Stimulated activated CD4-positive, alpha-beta T cell treated with anti-CD3 and anti-CD28 coated beads, Interleukin-2, amount 100 ng/mL, for 4 hours (primary cell): ENCODE results near the gene PNP.
"Not testable (repeated sequence)": the region's sequence is repeated elsewhere in the genome, so short reads cannot be mapped to it uniquely, and the experiment has no call there.

Experiments used
- DNase-seq: peaks from one replicate; pipeline ENCODE4 v3.0.0-alpha.2; 2020; ENCODE audit warnings: low read depth

The PNP gene

GRCh38 chr14:20492486-20492885, 23.3 kb downstream of the PNP start:
- no peak for DNase-seq

DNA sequence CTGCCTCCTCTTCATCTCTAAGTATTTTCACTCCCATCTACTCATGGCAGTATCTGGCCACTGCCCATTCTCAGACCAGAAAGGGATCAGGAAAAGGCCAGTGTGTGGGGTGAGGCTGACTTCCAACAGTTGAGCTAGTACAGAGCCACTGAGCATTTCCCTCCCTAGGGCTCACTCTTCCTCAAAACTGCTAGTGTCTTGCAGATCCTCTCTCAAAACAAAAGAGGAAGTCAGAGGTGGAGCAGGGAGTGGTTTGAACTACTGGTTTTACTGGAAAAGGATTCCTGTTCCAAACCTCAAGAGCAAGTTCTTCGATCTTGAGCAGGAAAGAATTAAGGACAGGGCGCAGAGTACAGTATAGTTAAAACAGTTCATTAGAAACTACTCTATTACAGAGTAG, 24.4 kb downstream of the PNP start:
- DNase-seq, result no peak

DNA sequence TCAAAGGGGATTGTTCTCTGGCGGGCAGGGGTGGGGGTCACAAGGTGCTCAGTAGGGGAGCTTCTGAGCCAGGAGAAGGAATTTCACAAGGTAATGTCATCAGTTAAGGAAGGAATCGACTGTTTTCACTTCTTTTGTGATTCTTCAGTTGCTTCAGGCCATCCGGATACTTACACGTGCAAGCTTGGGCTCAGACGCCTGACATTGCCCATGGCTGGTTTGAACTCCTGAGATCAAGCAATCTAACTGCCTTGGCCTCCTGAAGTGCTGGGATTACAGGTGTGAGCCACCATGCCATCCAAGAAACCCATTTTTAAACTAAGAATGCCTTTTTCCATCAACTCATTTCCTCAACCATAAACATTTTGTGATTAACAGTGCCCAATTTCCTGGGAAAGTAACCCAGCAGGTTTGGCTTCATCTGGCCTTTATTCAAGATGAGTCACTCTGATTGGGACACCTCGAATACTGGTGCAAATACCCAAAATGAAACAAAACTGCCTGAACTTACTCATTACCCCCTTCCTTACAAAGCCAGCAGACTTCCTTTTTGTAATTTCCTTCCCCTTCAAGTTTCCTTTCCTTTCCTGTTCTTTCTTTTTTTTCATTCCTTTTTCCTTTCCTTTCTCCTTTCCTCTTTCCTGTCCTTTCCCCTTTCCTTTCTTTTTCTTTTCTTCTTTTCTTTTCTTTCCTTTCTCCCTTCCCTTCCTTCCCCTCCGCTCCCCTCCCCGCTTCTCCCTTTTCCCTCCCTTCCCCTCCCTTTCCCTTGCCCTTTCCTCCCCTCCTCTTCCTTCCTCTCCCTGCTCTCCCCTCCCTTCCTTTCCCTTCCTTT, 25.9 kb downstream of the PNP start:
- no peak for DNase-seq

DNA sequence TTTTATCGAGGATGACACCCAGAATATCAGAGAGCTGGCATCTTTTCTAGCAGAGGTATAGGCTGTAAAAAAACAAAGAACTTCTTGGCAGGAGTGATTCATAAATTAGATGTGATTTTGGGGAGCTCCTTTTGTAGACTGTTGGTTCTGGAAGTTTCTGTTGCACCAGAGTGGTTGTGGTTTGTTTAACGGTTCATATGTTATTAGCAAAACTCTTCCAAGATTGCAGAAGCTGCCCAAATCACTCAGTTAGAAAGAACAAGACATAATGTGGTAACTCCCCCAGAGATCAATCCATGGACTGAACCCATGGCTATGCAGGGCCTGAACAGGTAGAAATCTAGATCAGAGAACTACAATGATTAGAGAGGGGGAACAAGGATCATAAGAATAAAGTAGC, 29.4 kb downstream of the PNP start:
- no peak for DNase-seq

DNA sequence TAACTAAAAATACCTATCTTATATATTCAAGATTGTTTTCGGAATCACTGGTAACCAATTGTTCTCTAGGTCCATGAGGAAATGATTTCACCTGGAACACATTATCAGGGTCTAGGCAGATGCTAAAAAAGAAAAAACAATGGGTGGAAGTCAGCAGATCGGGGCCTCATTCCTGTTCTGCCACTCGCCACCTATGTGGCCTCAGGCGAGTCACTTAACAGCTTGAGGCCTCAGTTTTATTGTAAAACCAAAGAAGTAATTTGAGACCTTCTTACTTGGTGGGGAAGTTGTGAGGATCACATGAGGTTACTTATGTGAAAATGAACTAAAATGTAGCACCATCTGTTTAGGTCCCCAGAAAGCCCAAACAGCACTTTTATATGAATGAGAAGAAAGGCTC, 29.9 kb downstream of the PNP start:
- no peak for DNase-seq

- no peak for DNase-seq
These were observed 30.7 kb downstream of the PNP start for GRCh38 chr14:20499881-20500280.

DNA sequence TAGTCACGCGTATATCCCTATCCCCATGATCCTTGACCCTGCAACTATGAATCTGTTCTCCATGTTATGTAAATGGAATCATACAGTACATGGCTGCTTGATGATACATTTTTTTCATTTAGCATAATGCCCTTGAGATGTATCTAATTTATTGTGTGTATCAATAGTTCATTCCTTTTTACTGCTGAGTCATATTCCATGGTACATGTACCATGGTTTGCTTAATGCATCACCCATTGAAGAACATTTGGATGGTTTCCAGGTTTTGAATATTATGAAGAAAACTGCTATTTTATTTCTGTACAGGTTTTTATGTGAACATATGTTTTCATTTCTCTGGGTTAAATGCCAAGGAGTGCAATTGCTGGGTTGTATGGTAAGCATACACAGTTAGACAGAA, 32.1 kb downstream of the PNP start:
- no peak for DNase-seq

GRCh38 chr14:20503898-20504297, 34.7 kb downstream of the PNP start:
- DNase-seq, result no peak

- DNase-seq, result not testable (repeated sequence)
These were observed 37.1 kb downstream of the PNP start for GRCh38 chr14:20506276-20506675.

- DNase-seq, result not testable (repeated sequence)
These were observed 37.5 kb downstream of the PNP start for GRCh38 chr14:20506752-20507151.

GRCh38 chr14:20507537-20507936, 38.3 kb downstream of the PNP start:
- DNase-seq, result not testable (repeated sequence)

- DNase-seq, result no peak
These were observed 39.2 kb downstream of the PNP start for GRCh38 chr14:20508367-20508766.

DNA sequence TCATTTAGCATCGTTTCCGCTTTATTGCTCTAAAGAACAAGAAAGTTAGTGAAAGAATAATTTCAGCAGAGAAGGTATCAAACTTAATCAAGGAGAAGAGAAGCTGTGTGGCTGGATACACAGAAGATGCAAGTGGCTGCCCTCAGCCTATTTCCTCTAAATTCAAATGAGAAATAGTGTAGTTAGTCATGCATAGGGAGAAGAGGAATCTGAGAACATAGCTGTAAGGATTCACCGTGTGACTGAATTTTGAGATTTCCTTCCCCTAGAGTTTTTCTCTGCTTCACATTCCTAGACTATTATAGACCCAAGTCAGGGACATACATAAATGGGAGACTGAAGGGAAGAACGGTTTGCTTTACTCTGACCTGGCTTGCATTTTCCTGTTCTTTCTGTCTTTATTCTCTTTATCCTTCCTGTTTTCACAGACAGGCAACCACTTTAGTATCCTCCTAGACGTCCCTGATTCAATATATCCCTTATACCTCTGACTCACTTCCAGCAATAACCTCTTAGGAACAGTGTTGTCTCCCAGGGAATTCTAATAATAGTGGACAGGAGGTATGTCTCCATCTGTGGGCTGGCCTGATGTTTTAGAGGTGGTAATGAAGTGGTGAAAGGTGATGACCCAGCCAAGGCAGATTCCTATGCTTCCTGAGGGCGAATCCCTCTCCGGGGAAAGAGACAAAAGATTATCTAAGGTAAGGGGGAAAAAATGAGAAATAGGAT, 43.1 kb downstream of the PNP start:
- no peak for DNase-seq

DNA sequence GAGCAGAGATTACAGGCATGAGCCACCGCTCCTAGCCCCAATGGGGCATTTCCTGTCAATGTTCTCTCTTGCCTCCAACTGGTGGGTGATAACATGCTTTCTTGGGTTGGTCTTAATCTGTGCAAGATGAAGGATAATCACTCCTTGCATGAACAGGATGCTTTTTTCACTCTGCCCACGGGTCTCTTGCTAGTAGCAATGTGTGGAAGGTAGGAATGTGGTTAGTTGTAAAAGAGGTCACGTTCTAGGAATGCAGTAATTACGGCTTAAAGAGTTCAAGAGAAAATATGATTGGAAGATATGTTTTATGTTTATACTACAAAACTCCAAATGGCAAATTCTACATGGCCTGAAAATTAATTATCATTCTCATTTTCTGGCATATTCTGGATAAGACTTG, 46.6 kb downstream of the PNP start:
- no peak for DNase-seq

DNA sequence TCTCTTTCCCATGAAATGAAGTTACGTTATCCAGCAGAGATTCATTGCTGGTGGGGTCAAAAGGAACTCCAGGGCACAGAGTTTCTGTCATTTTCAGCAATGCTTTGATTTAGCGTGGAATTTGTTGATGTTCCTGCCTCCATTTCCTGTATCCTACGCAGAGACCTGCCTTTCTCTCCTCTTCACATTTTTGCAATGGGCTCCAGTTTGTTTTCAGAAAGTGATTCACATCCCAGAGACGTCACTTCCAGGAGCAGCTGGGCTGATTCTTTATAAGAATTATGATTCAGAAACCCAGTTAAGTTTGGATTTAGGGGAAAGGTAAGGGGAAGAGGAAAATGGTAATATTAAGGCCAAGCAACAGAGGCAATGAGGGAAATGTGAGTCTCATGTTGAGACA, 47.7 kb downstream of the PNP start:
- DNase-seq, result no peak

GRCh38 chr14:20522332-20522731, 53.1 kb downstream of the PNP start:
- DNase-seq, result no peak

GRCh38 chr14:20524027-20524426, 54.8 kb downstream of the PNP start:
- no peak for DNase-seq
